ENCODE results near the gene HRAS.

HRAS gene

DNA sequence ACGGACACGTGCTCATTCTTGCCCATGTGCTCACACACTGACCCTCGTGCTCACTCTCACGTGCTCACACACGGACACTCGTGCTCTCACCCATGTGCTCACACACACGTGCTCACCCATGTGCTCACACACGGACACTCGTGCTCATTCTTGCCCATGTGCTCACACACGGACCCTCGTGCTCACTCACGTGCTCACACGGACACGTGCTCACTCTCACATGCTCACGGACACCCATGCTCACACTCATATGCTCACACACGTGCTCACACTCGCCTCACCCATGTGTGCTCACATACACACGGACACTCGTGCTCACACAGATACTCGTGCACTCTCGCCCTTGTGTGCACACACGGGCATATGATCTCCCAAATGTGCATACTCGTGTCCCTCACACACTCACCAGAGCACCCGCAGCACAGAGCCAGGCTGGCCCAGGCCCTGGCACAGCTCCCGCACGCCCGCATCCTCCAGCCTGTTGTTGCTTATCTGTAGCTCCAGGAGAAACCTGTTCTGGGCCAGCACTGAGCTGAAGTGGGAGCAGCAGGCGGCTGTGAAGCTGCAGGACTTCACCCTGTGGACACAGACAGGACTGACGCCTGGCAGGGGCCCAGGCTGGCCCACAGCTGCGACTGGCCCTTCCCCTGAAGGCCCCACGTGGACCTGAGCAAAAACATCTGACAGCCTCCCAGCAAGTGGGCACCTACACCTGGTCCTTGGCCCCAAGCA, 37.6 kb downstream of the HRAS start:
- no peak for FAIRE-seq
- DNase-seq (ENCODE audit: insufficient read length, low spot score), result no peak

DNA sequence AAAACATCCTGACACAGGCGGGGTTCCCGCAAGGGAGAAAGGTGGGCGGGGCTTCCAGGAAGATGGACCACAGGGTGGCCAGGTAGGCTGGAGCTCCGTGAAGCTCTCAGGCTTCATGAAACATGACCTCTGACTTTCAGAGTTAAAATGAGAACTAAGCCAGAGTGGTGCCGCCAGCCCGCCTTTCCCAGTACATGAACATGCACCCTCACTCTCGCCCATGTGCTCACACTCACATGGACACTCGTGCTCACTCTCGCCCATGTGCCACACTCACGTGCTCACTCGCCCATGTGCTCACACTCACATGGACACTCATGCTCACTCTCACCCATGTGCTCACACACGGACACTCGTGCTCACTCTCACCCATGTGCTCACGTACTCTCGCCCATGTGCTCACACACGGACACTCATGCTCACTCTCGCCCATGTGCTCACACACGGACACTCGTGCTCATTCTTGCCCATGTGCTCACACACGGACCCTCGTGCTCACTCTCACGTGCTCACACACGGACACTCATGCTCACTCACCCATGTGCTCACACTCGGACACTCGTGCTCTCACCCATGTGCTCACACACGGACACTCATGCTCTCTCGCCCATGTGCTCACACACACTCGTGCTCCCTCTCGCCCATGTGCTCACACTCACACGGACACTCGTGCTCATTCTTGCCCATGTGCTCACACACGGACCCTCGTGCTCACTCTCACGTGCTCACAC, 38.4 kb downstream of the HRAS start:
- no peak for DNase-seq (ENCODE audit: insufficient read length, low spot score)
- FAIRE-seq, result no peak

DNA sequence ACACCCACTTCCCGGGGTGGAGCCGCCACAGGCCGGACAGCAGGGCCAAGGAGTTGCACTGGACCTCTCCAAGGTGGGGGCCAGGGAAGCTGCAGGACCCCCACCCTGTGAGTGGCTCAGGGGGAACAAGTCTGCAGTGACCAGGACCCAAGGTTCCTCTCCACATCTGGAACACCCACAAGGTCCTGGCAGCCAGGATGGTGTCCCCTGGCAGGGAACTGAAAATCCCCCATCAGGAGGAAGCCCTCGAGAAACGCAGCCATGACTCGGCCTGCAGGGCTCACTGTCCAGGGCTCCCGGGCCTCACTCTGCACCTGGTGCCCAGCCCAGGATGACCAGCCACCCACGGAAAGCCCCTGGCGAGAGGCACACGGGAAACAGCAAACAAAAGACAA, 39.8 kb downstream of the HRAS start:
- DNase-seq (ENCODE audit: insufficient read length, low spot score) (no peak), FAIRE-seq (no peak)

DNA sequence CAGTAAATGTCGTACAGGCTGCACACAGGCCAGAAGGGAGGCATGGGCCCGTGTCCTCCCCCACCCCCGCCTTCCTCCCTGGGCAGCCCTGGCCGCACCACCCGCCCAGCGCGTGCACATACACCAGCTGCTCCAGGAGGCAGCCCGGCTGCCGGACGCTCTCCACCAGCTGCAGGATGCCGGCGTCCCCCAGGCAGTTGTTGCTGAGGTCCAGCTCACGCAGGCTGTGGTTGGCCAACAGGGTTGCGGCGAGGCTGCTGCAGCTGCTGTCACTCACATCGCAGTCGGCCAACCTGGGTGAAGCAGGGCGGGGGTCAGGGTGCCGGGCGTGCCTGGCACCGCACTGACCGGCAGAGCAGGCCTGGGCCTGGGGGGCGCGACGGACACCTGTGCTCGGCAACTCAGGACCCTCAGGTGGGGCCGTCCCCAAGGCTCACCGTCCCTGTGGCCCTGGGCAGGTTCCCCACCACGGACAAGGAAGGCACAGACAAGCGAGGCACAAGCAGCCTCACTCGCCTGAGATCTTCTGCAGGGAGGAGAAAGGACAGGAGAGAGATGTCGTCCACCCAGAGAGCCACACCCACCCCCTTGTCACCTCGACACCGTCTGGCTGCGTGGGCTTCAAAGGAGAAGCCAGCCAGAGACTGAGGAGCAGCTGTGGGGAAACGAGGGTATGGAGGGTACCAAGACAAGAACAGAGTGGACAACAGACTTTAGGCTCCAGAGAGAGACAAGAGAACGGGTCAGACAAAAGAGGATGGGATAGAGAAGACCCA, 40.4 kb downstream of the HRAS start:
- FAIRE-seq, result no peak
- no peak for DNase-seq (ENCODE audit: insufficient read length, low spot score)

DNA sequence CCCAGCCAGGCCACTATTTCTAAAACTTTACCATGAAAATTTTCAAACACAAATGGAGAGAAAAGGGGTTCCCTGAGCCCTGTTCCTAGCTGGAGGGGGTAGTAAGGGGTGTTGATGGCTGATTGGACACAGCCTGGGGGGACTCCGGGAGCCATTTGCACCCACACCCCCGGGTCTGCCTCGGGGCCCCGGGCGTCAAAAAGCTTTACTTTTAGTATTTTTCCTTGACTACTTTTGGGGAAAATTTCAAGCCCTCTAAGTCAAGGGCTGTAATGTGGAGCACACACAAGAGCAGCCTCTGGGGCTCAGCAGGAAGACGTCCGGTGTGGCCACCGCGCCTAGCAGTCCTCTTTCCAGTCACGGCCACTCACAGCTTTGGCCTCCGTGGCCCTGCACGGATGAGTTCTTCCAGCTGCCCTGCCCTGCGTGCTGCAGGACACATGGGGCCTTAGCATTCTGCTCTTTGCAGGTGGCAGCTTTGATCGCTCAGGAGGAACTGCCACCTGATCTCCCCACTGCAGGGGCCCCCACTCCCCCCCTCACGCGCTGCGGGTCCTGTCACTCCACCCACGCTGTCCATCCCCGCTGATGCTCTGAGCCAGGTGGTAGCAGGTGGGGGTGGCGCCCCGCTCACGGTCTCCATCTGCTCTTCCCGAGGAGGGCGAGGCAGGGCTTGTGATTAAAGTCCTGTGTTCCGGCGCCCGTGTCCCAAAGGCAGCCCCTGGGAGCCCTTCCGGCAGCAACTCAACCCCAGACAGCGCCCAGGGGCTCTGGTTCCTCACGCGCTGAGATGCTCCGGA, 42.7 kb downstream of the HRAS start:
- FAIRE-seq (no peak), DNase-seq (ENCODE audit: insufficient read length, low spot score) (no peak)

DNA sequence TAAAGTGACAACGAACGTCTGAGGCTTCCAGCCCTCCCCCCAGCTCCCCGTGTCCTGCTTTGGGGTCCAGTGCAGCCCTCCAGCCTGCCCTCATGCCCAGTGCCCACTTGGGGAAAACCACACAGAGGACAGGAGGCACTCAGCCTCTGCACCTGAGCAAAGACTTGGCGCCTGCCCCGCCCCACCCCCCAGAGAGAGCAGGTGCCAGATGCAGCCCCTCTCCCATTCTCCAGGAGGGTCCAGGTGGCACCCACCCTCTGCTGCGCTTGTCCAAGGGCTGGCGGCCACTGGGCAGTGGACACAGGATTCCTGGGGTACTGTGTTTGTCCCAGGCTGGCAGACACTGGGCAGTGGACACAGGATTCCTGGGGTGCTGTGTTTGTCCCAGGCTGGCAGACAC, 44.0 kb downstream of the HRAS start:
- DNase-seq (ENCODE audit: insufficient read length, low spot score) (no peak), FAIRE-seq (no peak)

DNA sequence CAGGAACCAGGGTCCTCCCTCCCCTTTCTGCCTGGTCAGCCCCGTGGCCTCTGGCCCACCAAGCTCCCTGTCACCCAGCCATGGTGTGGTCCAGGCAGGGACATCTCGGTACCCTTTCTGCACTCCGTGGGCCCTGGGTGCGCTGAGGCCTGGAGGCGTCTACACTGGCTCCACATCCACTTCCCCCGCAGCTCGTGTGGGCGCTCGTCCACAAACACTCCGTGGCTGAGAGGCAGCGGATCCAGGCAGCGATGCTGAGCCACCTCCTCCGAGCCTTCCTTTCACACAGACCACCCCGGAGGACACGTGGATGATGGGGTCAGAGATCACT, 44.5 kb downstream of the HRAS start:
- DNase-seq (ENCODE audit: insufficient read length, low spot score) (no peak), FAIRE-seq (no peak)

DNA sequence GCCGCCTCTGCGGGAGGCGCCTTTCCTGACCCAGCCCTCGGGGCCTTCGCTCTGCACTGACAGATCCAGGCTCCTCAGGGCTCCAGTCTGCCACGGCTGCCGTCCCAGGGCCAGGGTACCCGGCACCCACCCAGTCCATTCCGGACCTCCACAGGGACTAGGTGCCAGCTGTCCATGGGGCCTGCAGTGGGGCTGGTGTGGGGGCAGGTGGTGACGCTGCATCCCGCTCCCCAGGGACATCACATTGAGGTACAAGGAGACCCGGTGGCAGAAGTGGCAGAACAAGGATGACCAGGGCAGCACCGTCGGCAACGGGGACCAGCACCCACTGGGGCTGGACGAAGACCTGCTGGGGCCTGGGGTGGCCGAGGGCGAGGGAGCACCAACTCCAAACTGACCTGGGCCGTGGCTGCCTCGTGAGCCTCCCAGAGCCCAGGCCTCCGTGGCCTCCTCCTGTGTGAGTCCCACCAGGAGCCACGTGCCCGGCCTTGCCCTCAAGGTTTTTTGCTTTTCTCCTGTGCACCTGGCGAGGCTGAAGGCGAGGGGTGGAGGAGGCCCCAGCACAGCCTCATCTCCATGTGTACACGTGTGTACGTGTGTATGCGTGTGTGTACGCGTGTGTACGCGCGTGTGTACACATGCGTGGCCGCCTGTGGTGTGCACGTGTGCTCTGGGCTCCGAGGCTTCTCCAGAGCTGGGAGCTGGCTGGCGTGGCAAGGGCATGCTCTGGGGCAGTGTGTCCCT, 45.0 kb downstream of the HRAS start:
- FAIRE-seq (no peak), DNase-seq (ENCODE audit: insufficient read length, low spot score) (no peak)

DNA sequence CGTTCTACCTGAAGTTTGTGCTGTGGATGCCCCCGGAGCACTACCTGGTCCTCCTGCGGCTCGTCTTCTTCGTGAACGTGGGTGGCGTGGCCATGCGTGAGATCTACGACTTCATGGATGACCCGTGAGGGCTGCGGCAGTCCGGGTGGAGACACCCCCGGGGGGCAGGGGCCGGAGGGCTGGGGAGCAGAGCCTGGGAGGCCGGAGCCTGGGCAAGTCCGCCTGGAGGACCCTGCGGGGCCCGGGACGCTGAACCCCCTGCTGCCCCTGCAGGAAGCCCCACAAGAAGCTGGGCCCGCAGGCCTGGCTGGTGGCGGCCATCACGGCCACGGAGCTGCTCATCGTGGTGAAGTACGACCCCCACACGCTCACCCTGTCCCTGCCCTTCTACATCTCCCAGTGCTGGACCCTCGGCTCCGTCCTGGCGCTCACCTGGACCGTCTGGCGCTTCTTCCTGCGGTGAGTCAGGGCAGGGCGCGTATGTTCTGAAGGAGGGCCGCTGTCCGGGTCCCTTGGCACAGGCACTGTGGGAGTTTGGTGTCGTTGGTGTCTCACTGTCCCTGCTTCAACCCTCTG, 45.7 kb downstream of the HRAS start:
- FAIRE-seq, result no peak

DNA sequence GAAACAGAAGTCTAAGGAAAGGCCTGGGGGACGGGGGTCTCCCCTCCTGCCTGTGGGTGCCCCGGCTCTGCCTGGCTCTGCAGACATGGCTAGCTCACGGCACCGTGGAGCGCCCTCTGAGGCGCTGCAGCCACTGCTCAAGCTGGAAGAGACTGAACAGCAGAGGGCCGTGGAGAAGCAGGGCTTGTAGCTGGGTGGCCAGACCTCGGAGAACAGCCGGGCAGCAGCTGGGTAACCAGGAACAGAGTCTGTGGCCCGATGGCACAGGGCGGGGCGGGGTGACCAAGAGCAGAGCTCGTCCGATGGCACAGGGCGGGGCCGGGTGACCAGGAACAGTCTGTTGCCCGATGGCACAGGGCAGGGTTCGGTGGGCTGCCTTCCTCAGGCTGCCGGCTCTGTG, 46.4 kb downstream of the HRAS start:
- DNase-seq (ENCODE audit: insufficient read length, low spot score), result no peak
- FAIRE-seq, result no peak

More for the DNA sequence above, 45.7 kb downstream of the HRAS start:
- DNase-seq (ENCODE audit: insufficient read length, low spot score), result no peak

DNA sequence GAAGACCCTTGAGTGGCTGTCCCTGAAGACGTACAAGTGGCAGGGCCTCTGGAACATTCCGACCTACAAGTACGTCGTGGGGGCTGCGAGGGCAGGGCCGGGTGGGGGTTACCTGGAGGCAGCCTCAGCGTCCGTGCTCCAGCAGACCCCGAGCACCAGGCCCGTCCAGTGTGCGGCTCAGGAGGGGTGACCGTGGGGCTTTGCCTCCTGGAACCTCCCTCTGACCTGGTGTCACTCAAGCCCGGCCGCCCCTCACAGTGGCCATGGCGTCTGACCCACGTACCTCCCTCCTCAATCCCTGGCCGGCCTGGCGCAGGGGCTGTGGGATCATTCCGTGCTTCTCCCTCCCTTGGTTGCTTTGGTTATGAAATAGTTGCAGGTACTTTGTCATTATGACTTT, 46.8 kb downstream of the HRAS start:
- FAIRE-seq, result no peak

DNA sequence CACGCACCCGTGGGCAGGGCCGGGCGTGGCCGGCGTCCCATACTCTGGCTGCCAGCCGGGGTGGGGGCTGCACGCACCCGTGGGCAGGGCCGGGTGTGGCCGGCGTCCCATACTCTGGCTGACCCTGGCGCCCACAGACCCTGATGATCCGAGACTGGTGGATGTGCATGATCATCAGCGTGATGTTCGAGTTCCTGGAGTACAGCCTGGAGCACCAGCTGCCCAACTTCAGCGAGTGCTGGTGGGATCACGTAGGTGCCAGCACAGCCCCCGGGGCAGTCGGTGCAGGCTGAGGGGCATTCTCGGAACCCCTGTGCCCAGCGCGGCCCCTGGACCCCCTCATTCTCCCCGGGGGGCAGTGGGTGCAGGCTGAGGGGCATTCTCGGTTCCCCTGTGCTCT, 47.3 kb downstream of the HRAS start:
- FAIRE-seq (no peak), DNase-seq (ENCODE audit: insufficient read length, low spot score) (no peak)

More for the DNA sequence above, 46.8 kb downstream of the HRAS start:
- DNase-seq (ENCODE audit: insufficient read length, low spot score), result no peak

DNA sequence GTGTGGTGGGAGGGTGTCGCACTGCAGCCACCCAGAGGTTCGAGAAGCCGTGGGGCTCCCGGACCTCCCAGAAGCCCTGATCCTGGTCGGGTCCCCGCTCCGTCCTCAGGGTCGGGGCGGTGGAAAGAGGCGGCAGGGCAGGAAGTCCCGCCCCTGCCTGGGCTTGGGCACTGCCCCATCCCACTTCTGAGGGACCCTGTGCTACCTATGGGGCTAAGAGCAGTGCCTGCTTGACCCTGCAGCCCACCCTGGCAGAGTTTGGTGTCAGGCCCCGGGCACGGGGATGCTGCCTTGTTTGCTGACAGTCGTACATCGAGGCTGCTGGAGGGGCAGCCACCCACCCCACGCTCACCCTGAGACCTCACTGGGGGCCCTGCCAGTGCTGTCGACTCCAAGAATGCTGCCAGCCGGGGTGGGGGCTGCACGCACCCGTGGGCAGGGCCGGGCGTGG, 47.8 kb downstream of the HRAS start:
- DNase-seq (ENCODE audit: insufficient read length, low spot score) (no peak), FAIRE-seq (no peak)

DNA sequence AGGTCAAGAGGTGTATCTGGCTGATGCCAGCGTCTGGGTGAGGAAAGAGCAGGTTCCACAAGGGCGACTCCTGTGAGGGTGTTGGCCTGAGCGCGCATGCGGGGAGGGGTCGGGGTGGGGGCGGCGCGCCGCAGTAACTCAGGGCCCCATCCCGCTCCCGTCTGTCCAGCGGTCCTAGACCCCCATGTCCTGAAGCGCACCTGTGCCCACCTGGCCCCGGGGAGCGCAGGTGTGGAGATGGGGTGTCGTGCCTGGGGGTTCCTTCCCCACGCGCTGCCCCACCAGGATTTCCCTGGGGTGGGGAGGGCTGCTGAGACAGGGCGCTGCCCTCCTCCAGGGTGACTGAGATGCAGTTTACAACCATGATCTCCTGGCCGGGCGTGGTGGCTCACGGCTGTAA, 49.2 kb downstream of the HRAS start:
- DNase-seq (ENCODE audit: insufficient read length, low spot score), result no peak
- no peak for FAIRE-seq

DNA sequence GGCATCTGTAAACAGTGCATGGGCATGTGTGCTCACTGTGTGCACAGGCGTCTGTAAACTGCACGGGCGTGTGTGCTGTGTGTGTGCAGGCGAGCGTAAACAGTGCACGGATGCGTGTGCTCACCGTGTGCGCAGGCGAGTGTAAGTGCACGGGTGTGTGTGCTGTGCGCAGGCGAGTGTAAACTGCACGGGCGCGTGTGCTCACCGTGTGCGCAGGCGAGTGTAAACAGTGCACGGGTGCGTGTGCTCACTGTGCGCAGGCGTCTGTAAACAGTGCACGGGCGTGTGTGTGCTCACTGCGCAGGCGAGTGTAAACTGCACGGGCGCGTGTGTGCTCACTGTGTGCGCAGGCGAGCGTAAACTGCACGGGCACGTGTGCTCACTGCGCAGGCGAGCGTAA, 50.8 kb downstream of the HRAS start:
- no peak for FAIRE-seq

More for the DNA sequence above, 50.8 kb downstream of the HRAS start:
- DNase-seq (ENCODE audit: insufficient read length, low spot score), result no peak
